ENCODE data around the gene SCN4A. TPM values are rescaled to one million over a fixed set of nuclear protein-coding genes. Genes with fewer than 3 reads are reported as not detected.
"Not testable (repeated sequence)": the region's sequence is repeated elsewhere in the genome, so short reads cannot be mapped to it uniquely, and the experiment has no call there.

SCN4A gene
- total and polyA plus RNA-seq, 8 donors = 0.04 to 1.7 (median 0.29) TPM

GRCh38 chr17:63910096-63910495 is 62.6 kb downstream of the SCN4A start:
- Histone ChIP-seq H3K4me1 (no peaks in the 10 kb centered on the region), H3K9me3 (no peaks in the 10 kb centered on the region), H3K27ac (no peak overlapping the region), H3K4me3 (no peak overlapping the region), H3K36me3 (no peaks in the 10 kb centered on the region), H3K27me3 (no peaks in the 10 kb centered on the region)
- ATAC-seq (no peak), DNase-seq (peak in 1 of 6 donors; percentile 38), FAIRE-seq (no peak)
- TF ChIP-seq, protein P1, sequence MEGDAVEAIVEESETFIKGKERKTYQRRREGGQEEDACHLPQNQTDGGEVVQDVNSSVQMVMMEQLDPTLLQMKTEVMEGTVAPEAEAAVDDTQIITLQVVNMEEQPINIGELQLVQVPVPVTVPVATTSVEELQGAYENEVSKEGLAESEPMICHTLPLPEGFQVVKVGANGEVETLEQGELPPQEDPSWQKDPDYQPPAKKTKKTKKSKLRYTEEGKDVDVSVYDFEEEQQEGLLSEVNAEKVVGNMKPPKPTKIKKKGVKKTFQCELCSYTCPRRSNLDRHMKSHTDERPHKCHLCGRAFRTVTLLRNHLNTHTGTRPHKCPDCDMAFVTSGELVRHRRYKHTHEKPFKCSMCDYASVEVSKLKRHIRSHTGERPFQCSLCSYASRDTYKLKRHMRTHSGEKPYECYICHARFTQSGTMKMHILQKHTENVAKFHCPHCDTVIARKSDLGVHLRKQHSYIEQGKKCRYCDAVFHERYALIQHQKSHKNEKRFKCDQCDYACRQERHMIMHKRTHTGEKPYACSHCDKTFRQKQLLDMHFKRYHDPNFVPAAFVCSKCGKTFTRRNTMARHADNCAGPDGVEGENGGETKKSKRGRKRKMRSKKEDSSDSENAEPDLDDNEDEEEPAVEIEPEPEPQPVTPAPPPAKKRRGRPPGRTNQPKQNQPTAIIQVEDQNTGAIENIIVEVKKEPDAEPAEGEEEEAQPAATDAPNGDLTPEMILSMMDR (IDR thresholded peaks at IDR 0.05) = no peak
- 70 to 82% methylated on average over 14 of the region's 14 CpGs for WGBS, 2 donors
- intact Hi-C loops (cut with DNase I) = loop anchor here in 2 of 3 donors (10.0 kb wide), 2 partner anchors 225 to 375 kb away; partner anchors contain the start of gene ERN1 (in 2 of the 2)

GRCh38 chr17:63909586-63909985 is 63.1 kb downstream of the SCN4A start:
- WGBS, 2 donors = 81 to 88% methylated on average over 9 to 10 of the region's 10 CpGs
- H3K9me3 ChIP-seq; H3K4me3 ChIP-seq; H3K4me1 ChIP-seq; FAIRE-seq; H3K27ac ChIP-seq; H3K36me3 ChIP-seq; H3K27me3 ChIP-seq; ATAC-seq; intact Hi-C loops (cut with DNase I): not testable (repeated sequence)
- peak in 1 of 6 donors; percentile 19 for DNase-seq

DNA sequence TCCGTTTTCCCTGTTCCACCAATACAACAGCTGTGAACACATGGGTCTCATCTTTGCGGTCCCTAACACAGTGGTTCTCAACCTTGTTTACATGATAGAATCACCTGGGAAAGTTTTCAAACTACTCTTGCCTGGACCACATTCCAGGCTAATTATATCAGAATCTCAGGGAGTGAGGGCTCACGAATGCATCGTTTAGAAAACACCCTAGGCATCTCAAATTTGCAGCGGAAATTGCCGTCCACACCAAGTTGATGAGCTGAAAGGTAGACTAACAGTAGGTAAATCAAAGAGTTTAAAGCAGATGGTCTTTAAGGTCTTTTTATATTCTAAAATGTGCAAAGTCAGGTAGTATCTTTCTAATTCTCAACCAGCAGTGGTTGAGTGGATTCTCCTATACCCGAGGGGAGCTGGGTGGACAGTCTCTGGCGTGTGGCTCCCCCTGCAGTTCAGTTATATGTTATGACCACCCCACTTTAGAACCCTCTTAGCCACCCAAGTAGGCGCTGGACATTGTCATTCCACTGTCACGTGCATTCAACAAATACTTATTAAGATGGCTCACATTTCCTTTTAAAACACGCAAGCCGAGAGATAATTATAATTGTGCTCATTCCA is 65.4 kb downstream of the SCN4A start:
- intact Hi-C loops (cut with DNase I); FAIRE-seq; ATAC-seq; H3K27ac ChIP-seq; H3K4me3 ChIP-seq; H3K36me3 ChIP-seq; H3K27me3 ChIP-seq; H3K4me1 ChIP-seq; H3K9me3 ChIP-seq: not testable (repeated sequence)
- WGBS, 2 donors = 43 to 51% methylated on average over 10 of the region's 12 CpGs
- DNase-seq = peak in 1 of 6 donors; percentile 12

DNA sequence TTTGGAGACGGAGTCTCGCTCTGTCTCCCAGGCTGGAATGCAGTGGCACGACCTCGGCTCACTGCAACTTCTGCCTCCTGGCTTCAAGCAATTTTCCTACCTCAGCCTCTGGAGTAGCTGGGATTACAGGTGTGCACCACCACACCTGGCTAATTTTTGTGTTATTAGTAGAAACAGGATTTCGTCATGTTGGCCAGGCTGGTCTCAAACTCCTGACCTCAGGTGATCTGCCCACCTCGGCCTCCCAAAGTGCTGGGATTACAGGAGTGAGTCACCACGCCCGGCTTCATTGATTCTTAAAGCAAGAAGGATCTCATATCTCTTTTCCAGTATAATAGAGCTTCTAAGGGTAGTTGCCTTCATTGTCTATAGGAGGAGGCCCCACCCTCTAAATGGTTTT is 67.9 kb downstream of the SCN4A start:
- H3K36me3 ChIP-seq; ATAC-seq; H3K4me1 ChIP-seq; H3K9me3 ChIP-seq; DNase-seq; H3K27ac ChIP-seq; FAIRE-seq; H3K27me3 ChIP-seq; intact Hi-C loops (cut with DNase I); H3K4me3 ChIP-seq: not testable (repeated sequence)
- WGBS, 2 donors = 85 to 91% methylated on average over 8 of the region's 8 CpGs

GRCh38 chr17:63903787-63904201 is 68.9 kb downstream of the SCN4A start:
- FAIRE-seq; H3K4me1 ChIP-seq; H3K36me3 ChIP-seq; H3K27ac ChIP-seq; H3K27me3 ChIP-seq; H3K9me3 ChIP-seq; H3K4me3 ChIP-seq; intact Hi-C loops (cut with DNase I): not testable (repeated sequence)
- ATAC-seq (peak in 3 of 4 donors; percentile 63 to 78 (median 73)), DNase-seq (peak in 1 of 6 donors; percentile 22)
- TF ChIP-seq, protein P1 (IDR thresholded peaks at IDR 0.05) = peak in 2 of 4 donors; percentile 13 to 22
- WGBS, 2 donors = 29 to 32% methylated on average over 5 of the region's 5 CpGs

- H3K36me3 ChIP-seq; FAIRE-seq; H3K4me1 ChIP-seq; H3K27ac ChIP-seq; ATAC-seq; DNase-seq; intact Hi-C loops (cut with DNase I); H3K9me3 ChIP-seq; H3K4me3 ChIP-seq; H3K27me3 ChIP-seq: not testable (repeated sequence)
- 81 to 90% methylated on average over 2 of the region's 2 CpGs for WGBS, 2 donors
Measured at GRCh38 chr17:63901971-63902370, 70.7 kb downstream of the SCN4A start.

DNA sequence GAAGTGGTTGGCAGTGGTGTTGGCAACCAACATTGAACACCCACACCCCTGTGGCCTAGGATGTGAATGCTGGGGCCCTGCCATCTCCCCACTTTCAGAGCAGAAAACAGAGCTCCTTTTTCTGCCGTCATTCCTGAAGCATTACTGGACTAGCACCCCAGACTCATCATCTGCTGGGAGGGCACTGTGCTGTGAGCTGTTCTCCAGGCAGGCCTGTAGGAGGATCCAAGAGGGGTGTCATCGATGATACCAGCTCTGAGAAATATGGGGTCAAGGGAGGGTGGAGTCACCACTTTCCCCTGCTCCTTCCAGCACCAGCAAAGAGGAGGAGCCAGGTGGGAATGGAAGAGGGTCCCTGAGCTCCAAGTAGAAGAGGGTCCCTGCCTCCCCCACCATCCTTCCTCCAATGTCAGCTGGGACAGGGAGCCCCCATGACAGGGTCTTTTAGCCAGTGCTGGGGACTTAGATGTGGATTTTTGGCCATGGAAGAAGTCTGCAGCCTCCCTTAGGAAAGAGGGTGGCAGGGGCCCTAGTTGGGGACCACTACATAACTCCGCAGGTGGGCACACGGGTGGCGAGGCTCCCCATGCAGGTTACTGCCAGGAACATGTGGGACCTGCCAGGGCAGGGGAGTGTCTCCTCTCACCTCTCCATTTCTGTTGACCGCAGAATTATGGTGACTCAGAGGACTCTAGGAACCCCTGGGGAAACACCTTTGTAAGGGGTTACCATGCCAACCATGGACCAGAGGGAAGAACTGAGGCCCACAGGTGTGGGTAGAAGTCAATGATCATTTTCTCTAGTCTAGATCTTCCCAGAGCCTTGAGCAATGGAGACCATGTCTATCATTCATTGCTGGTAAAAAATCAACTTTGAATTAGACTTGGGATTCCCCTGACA is 73.6 kb downstream of the SCN4A start:
- ATAC-seq; H3K4me3 ChIP-seq; FAIRE-seq; H3K4me1 ChIP-seq; H3K27me3 ChIP-seq; H3K9me3 ChIP-seq; H3K36me3 ChIP-seq; intact Hi-C loops (cut with DNase I); H3K27ac ChIP-seq: not testable (repeated sequence)
- 74 to 75% methylated on average over 6 of the region's 6 CpGs for WGBS, 2 donors
- peak in 1 of 6 donors; percentile 18 for DNase-seq

GRCh38 chr17:63896524-63897354 is 76.0 kb downstream of the SCN4A start, which contains the start of gene CSH1:
CSH1 (minus strand) TSS chr17:63896574; CDS start chr17:63896511, 63 bp downstream.
- DNase-seq; H3K9me3 ChIP-seq; H3K27me3 ChIP-seq; H3K4me1 ChIP-seq; H3K27ac ChIP-seq; ATAC-seq; FAIRE-seq; H3K4me3 ChIP-seq; intact Hi-C loops (cut with DNase I); H3K36me3 ChIP-seq: not testable (repeated sequence)
- 79 to 98% methylated on average over 7 to 9 of the region's 14 CpGs for WGBS, 2 donors

DNA sequence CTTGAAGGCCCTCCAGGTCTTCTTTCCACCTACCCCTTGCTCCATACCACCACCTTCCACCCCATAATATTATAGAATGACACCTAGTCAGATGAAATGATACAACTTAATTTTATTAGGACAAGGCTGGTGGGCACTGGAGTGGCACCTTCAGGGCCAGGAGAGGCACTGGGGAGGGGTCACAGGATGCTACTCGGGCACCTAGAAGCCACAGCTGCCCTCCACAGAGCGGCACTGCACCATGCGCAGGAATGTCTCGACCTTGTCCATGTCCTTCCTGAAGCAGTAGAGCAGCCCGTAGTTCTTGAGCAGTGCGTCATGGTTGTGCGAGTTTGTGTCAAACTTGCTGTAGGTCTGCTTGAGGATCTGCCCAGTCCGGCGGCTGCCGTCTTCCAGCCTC is 77.9 kb downstream of the SCN4A start:
- ATAC-seq; H3K27ac ChIP-seq; intact Hi-C loops (cut with DNase I); H3K4me1 ChIP-seq; FAIRE-seq; DNase-seq; H3K9me3 ChIP-seq; H3K4me3 ChIP-seq; H3K36me3 ChIP-seq; H3K27me3 ChIP-seq: not testable (repeated sequence)
- WGBS, 2 donors = 82% methylated on average over 4 to 10 of the region's 10 CpGs

All from pancreas (tissue), 10 donors.